GM23338 (cell line): Measurements from ENCODE around the gene TASP1. TPM values are rescaled to one million over a fixed set of nuclear protein-coding genes. Genes with fewer than 3 reads are reported as not detected.

Experiments used
- ATAC-seq: fragments of 200-7000 bp; cut with Tn5 transposase; 3 replicates; pipeline ENCODE4 v1.9.1; 2020
- DNase-seq: peaks from one replicate; pipeline ENCODE4 v3.0.0-alpha.2; 2015; ENCODE audit warnings: low spot score
- H2AFZ ChIP-seq: fragments of 200-600 bp; sonication (generic); 2 replicates; pipeline ENCODE4 v1.8.0; 2016; ENCODE audit warnings: antibody characterized with exemption, mild to moderate bottlenecking, moderate library complexity
- H3F3A ChIP-seq: fragments of 200-600 bp; sonication (generic); replicated peaks from 2 replicates; pipeline ENCODE4 v1.8.0; 2017; ENCODE audit warnings: antibody characterized with exemption, mixed run types, low read depth
- H3K27ac ChIP-seq: fragments of 200-600 bp; sonication (generic); 2 replicates; pipeline ENCODE4 v1.6.1; 2016; ENCODE audit warnings: low read depth
- H3K27me3 ChIP-seq: fragments of 200-600 bp; sonication (generic); 2 replicates; pipeline ENCODE4 v1.8.0; 2016; ENCODE audit warnings: mild to moderate bottlenecking, mixed run types, moderate library complexity; ENCODE audit not compliant: insufficient read depth
- H3K36me3 ChIP-seq: fragments of 200-600 bp; sonication (generic); 2 replicates; pipeline ENCODE4 v1.8.0; 2016; ENCODE audit warnings: mild to moderate bottlenecking; ENCODE audit not compliant: insufficient read depth
- H3K4me1 ChIP-seq: fragments of 200-600 bp; sonication (generic); 2 replicates; pipeline ENCODE4 v1.8.0; 2016; ENCODE audit warnings: mild to moderate bottlenecking, moderate library complexity; ENCODE audit not compliant: insufficient read depth
- H3K4me2 ChIP-seq: fragments of 200-600 bp; sonication (generic); 2 replicates; pipeline ENCODE4 v1.7.1; 2017; ENCODE audit warnings: mixed run types
- H3K4me3 ChIP-seq: fragments of 200-600 bp; sonication (generic); 2 replicates; pipeline ENCODE4 v1.6.1; 2016; ENCODE audit warnings: mixed run types
- H3K79me2 ChIP-seq: fragments of 200-600 bp; sonication (generic); replicated peaks from 2 replicates; pipeline ENCODE4 v1.8.0; 2017; ENCODE audit warnings: mild to moderate bottlenecking; ENCODE audit not compliant: insufficient read depth
- H3K9me2 ChIP-seq: fragments of 200-600 bp; sonication (generic); 2 replicates; pipeline ENCODE4 v1.8.0; 2017; ENCODE audit not compliant: insufficient read depth
- H4K20me1 ChIP-seq: fragments of 200-600 bp; sonication (generic); replicated peaks from 2 replicates; pipeline ENCODE4 v1.8.0; 2017; ENCODE audit warnings: mild to moderate bottlenecking; ENCODE audit not compliant: insufficient read depth
- H3K27ac Mint-ChIP-seq: 2 replicates; pipeline ENCODE4 v1.8.0; 2020; ENCODE audit warnings: inconsistent platforms, mild to moderate bottlenecking, moderate library complexity, mixed read lengths
- H3K27me3 Mint-ChIP-seq: 3 replicates; pipeline ENCODE4 v1.8.0; 2022; ENCODE audit warnings: low read depth, mild to moderate bottlenecking, moderate library complexity, mixed read lengths, inconsistent platforms; ENCODE audit not compliant: insufficient read depth, poor library complexity
- H3K36me3 Mint-ChIP-seq: 3 replicates; pipeline ENCODE4 v1.8.0; 2021; ENCODE audit warnings: low read depth, mild to moderate bottlenecking, inconsistent platforms, moderate library complexity, mixed read lengths
- H3K4me1 Mint-ChIP-seq: 3 replicates; pipeline ENCODE4 v1.8.0; 2020; ENCODE audit warnings: mild to moderate bottlenecking, inconsistent platforms, mixed read lengths
- H3K4me3 Mint-ChIP-seq: 3 replicates; pipeline ENCODE4 v1.8.0; 2021; ENCODE audit warnings: moderate library complexity, mild to moderate bottlenecking, inconsistent platforms, mixed read lengths
- H3K9me3 Mint-ChIP-seq: 3 replicates; pipeline ENCODE4 v1.8.0; 2020; ENCODE audit warnings: moderate library complexity, mild to moderate bottlenecking, inconsistent platforms, mixed read lengths
- CTCF ChIP-seq, 2 experiments: fragments of 200-600 bp in 1 of 2; sonication (generic) in 1 of 2; conservative IDR thresholded peaks; 2 replicates each; pipeline versions ENCODE4 v1.5.1 to v1.6.1; 2016 to 2017; ENCODE audit warnings: antibody characterized with exemption in 2 of 2, low read depth in 2 of 2, mild to moderate bottlenecking in 2 of 2, moderate library complexity in 1 of 2
- ETS1 ChIP-seq: IDR thresholded peaks from 2 replicates; pipeline ENCODE4 v1.6.1; 2016; ENCODE audit warnings: antibody characterized with exemption
- EZH2phosphoT487 ChIP-seq: fragments of 200-600 bp; sonication (generic); IDR thresholded peaks from one replicate; pipeline ENCODE4 v1.8.1; 2018; ENCODE audit warnings: antibody characterized with exemption; ENCODE audit not compliant: unreplicated experiment
- JUNB ChIP-seq: IDR thresholded peaks from one replicate; pipeline ENCODE4 v1.6.1; 2016; ENCODE audit warnings: antibody characterized with exemption; ENCODE audit not compliant: unreplicated experiment
- NANOG ChIP-seq: IDR thresholded peaks from 2 replicates; pipeline ENCODE4 v1.6.1; 2016; ENCODE audit warnings: antibody characterized with exemption, borderline replicate concordance
- POLR2AphosphoS5 ChIP-seq: IDR thresholded peaks from 2 replicates; pipeline ENCODE4 v1.6.1; 2016; ENCODE audit warnings: antibody characterized with exemption, low read depth
- ZNF114 ChIP-seq: fragments of 250-450 bp; sonication (Bioruptor Pico); IDR thresholded peaks from 2 replicates; pipeline ENCODE4 v1.5.0; 2020; ENCODE audit warnings: mild to moderate bottlenecking, moderate library complexity
- ZNF462 ChIP-seq: fragments of 250-450 bp; sonication (Bioruptor Pico); IDR thresholded peaks from 2 replicates; pipeline ENCODE4 v1.5.0; 2020; ENCODE audit warnings: mild to moderate bottlenecking, moderate library complexity
- polyA plus RNA-seq: library from polyadenylated mRNA; unstranded; fragments of >200 nt; fragmentation: Nextera tagmentation; extraction: Ambion mirVana; gene quantifications from 2 replicates; pipeline ENCODE4 v1.2.1, GENCODE V29; 2016
- total RNA-seq: library from RNA; depleted of rRNA; stranded (reverse); fragments of >200 nt; shearing (Covaris generic); gene quantifications from 2 replicates; pipeline ENCODE4 v1.2.3, GENCODE V29; 2014

The TASP1 gene
- total and polyA plus RNA-seq, 2 experiments from 2014 or later, result 9.7 to 9.8 TPM

- TF ChIP-seq ZNF462 (CRISPR knock-in tag), result no peak
- no peak for TF ChIP-seq ZNF114 (CRISPR knock-in tag)
- no peak for TF ChIP-seq JUNB
- TF ChIP-seq CTCF (conservative IDR thresholded peaks at IDR 0.05; ENCODE audit: low read depth in 2 of 2), result no peak
- no peak for TF ChIP-seq POLR2AphosphoS5
- TF ChIP-seq EZH2phosphoT487, result no peak
- no peak for TF ChIP-seq NANOG
Measured at GRCh38 chr20:13397300-13397724, 241.4 kb downstream of the TASP1 start (continued).

GRCh38 chr20:13396826-13397225 is 241.9 kb downstream of the TASP1 start:
- Histone ChIP-seq H2AFZ (no peak overlapping the region), H3K79me2 (no peaks in the 10 kb centered on the region), H4K20me1 (no peaks in the 10 kb centered on the region), H3K9me2 (peaks cover 14% of the 10 kb centered on the region; the same call in 1 of the 2 replicates), H3K4me3 (no peak overlapping the region), H3K27me3 (no peaks in the 10 kb centered on the region), H3K36me3 (no peaks in the 10 kb centered on the region), H3K4me2 (no peak overlapping the region), H3K4me1 (peaks cover 7% of the 10 kb centered on the region; the same call in 1 of the 2 replicates), H3K27ac (no peak overlapping the region), H3F3A (no peaks in the 10 kb centered on the region)
- no peaks in the 10 kb centered on the region for H3K9me3 Mint-ChIP-seq
- peaks cover 11% of the 10 kb centered on the region; the same call in 1 of the 3 replicates for H3K36me3 Mint-ChIP-seq
- TF ChIP-seq ETS1 (no peak), POLR2AphosphoS5 (no peak)
- DNase-seq (no peak), ATAC-seq (no peak)
- peaks cover 1% of the 10 kb centered on the region for H3K27me3 Mint-ChIP-seq
- H3K4me1 Mint-ChIP-seq, result peaks cover 7% of the 10 kb centered on the region; the same call in 1 of the 3 replicates
- no peak overlapping the region for H3K27ac Mint-ChIP-seq
- no peak overlapping the region for H3K4me3 Mint-ChIP-seq
